ENCODE results near the gene SMYD4. TPM values are rescaled to one million over a fixed set of nuclear protein-coding genes. Genes with fewer than 3 reads are reported as not detected.
"Not testable (repeated sequence)": the region's sequence is repeated elsewhere in the genome, so short reads cannot be mapped to it uniquely, and the experiment has no call there.

Gene SMYD4
- total and polyA plus RNA-seq, 2 donors: 7.0 to 8.1 TPM

GRCh38 chr17:1782171-1782567 is 47.5 kb downstream of the SMYD4 start:
- Histone ChIP-seq H3K4me3 (ENCODE audit: low read length in 2 of 2) (no peak overlapping the region), H3K4me1 (ENCODE audit: control insufficient read depth in 2 of 2, insufficient read depth in 2 of 2, low read length in 2 of 2) (peaks cover 0 to 14% of the 10 kb centered on the region in 2 donors)

GRCh38 chr17:1779571-1780131 is 50.1 kb downstream of the SMYD4 start:
- WGBS: 67% methylated on average over 8 of the region's 8 CpGs
- H3K36me3 ChIP-seq (ENCODE audit: control insufficient read depth in 2 of 2, insufficient read depth in 2 of 2, low read length in 1 of 2): peaks cover 61 to 81% of the 10 kb centered on the region in 2 donors
- peaks cover 0 to 14% of the 10 kb centered on the region in 2 donors for H3K4me1 ChIP-seq (ENCODE audit: control insufficient read depth in 2 of 2, insufficient read depth in 2 of 2, low read length in 2 of 2)
- H3K4me3 ChIP-seq (ENCODE audit: low read length in 2 of 2): no peak overlapping the region
- H3K27ac ChIP-seq (ENCODE audit: low read depth in 1 of 2, low read length in 1 of 2): peak overlapping the region in 1 of 2 donors; percentile 36
- DNase-seq (ENCODE audit: low read depth in 6 of 9, low spot score in 9 of 9): no peak
- no peaks in the 10 kb centered on the region for H3K9me3 ChIP-seq (ENCODE audit: control insufficient read depth in 2 of 2, insufficient read depth in 1 of 2, low read length in 1 of 2)
- no peaks in the 10 kb centered on the region for H3K27me3 ChIP-seq (ENCODE audit: control insufficient read depth in 2 of 2, insufficient read depth in 1 of 2, low read length in 1 of 2)

More at GRCh38 chr17:1782171-1782567, 47.5 kb downstream of the SMYD4 start:
- peaks cover 60 to 74% of the 10 kb centered on the region in 2 donors for H3K36me3 ChIP-seq (ENCODE audit: control insufficient read depth in 2 of 2, insufficient read depth in 2 of 2, low read length in 1 of 2)
- peak overlapping the region in 1 of 2 donors; percentile 26 for H3K27ac ChIP-seq (ENCODE audit: low read depth in 1 of 2, low read length in 1 of 2)
- no peaks in the 10 kb centered on the region for H3K27me3 ChIP-seq (ENCODE audit: control insufficient read depth in 2 of 2, insufficient read depth in 1 of 2, low read length in 1 of 2)
- no peak for DNase-seq (ENCODE audit: low read depth in 6 of 9, low spot score in 9 of 9)
- WGBS: 80% methylated on average over 6 of the region's 6 CpGs
- no peaks in the 10 kb centered on the region for H3K9me3 ChIP-seq (ENCODE audit: control insufficient read depth in 2 of 2, insufficient read depth in 1 of 2, low read length in 1 of 2)

GRCh38 chr17:1776857-1777256 is 52.8 kb downstream of the SMYD4 start:
- WGBS: 96% methylated on average over 7 of the region's 7 CpGs
- DNase-seq (ENCODE audit: low read depth in 6 of 9, low spot score in 9 of 9): no peak
- Histone ChIP-seq H3K27me3 (ENCODE audit: control insufficient read depth in 2 of 2, insufficient read depth in 1 of 2, low read length in 1 of 2) (no peaks in the 10 kb centered on the region), H3K36me3 (ENCODE audit: control insufficient read depth in 2 of 2, insufficient read depth in 2 of 2, low read length in 1 of 2) (peaks cover 62 to 63% of the 10 kb centered on the region in 2 donors), H3K9me3 (ENCODE audit: control insufficient read depth in 2 of 2, insufficient read depth in 1 of 2, low read length in 1 of 2) (no peaks in the 10 kb centered on the region), H3K27ac (ENCODE audit: low read depth in 1 of 2, low read length in 1 of 2) (no peak overlapping the region), H3K4me1 (ENCODE audit: control insufficient read depth in 2 of 2, insufficient read depth in 2 of 2, low read length in 2 of 2) (peaks cover 4% of the 10 kb centered on the region in 2 donors), H3K4me3 (ENCODE audit: low read length in 2 of 2) (no peak overlapping the region)

- WGBS: 95% methylated on average over 10 of the region's 10 CpGs
- H3K36me3 ChIP-seq (ENCODE audit: control insufficient read depth in 2 of 2, insufficient read depth in 2 of 2, low read length in 1 of 2): peaks cover 60 to 61% of the 10 kb centered on the region in 2 donors
Measured at GRCh38 chr17:1776328-1776727, 53.4 kb downstream of the SMYD4 start.

GRCh38 chr17:1774390-1775176 is 55.1 kb downstream of the SMYD4 start:
- H3K9me3 ChIP-seq (ENCODE audit: control insufficient read depth in 2 of 2, insufficient read depth in 1 of 2, low read length in 1 of 2): no peaks in the 10 kb centered on the region
- WGBS: 97% methylated on average over 21 of the region's 21 CpGs
- H3K4me3 ChIP-seq (ENCODE audit: low read length in 2 of 2): no peak overlapping the region
- peaks cover 53 to 57% of the 10 kb centered on the region in 2 donors for H3K36me3 ChIP-seq (ENCODE audit: control insufficient read depth in 2 of 2, insufficient read depth in 2 of 2, low read length in 1 of 2)
- H3K27ac ChIP-seq (ENCODE audit: low read depth in 1 of 2, low read length in 1 of 2): no peak overlapping the region
- H3K27me3 ChIP-seq (ENCODE audit: control insufficient read depth in 2 of 2, insufficient read depth in 1 of 2, low read length in 1 of 2): no peaks in the 10 kb centered on the region
- peaks cover 13 to 26% of the 10 kb centered on the region in 2 donors for H3K4me1 ChIP-seq (ENCODE audit: control insufficient read depth in 2 of 2, insufficient read depth in 2 of 2, low read length in 2 of 2)
- DNase-seq (ENCODE audit: low read depth in 6 of 9, low spot score in 9 of 9): no peak

More at GRCh38 chr17:1776328-1776727, 53.4 kb downstream of the SMYD4 start:
- Histone ChIP-seq H3K27me3 (ENCODE audit: control insufficient read depth in 2 of 2, insufficient read depth in 1 of 2, low read length in 1 of 2) (no peaks in the 10 kb centered on the region), H3K4me3 (ENCODE audit: low read length in 2 of 2) (no peak overlapping the region), H3K4me1 (ENCODE audit: control insufficient read depth in 2 of 2, insufficient read depth in 2 of 2, low read length in 2 of 2) (peaks cover 6 to 9% of the 10 kb centered on the region in 2 donors), H3K9me3 (ENCODE audit: control insufficient read depth in 2 of 2, insufficient read depth in 1 of 2, low read length in 1 of 2) (no peaks in the 10 kb centered on the region), H3K27ac (ENCODE audit: low read depth in 1 of 2, low read length in 1 of 2) (no peak overlapping the region)
- DNase-seq (ENCODE audit: low read depth in 6 of 9, low spot score in 9 of 9): no peak

GRCh38 chr17:1773696-1774181 is 56.0 kb downstream of the SMYD4 start:
- Histone ChIP-seq H3K36me3 (ENCODE audit: control insufficient read depth in 2 of 2, insufficient read depth in 2 of 2, low read length in 1 of 2) (peaks cover 49 to 52% of the 10 kb centered on the region in 2 donors), H3K9me3 (ENCODE audit: control insufficient read depth in 2 of 2, insufficient read depth in 1 of 2, low read length in 1 of 2) (no peaks in the 10 kb centered on the region), H3K4me3 (ENCODE audit: low read length in 2 of 2) (no peak overlapping the region), H3K27ac (ENCODE audit: low read depth in 1 of 2, low read length in 1 of 2) (no peak overlapping the region), H3K27me3 (ENCODE audit: control insufficient read depth in 2 of 2, insufficient read depth in 1 of 2, low read length in 1 of 2) (no peaks in the 10 kb centered on the region), H3K4me1 (ENCODE audit: control insufficient read depth in 2 of 2, insufficient read depth in 2 of 2, low read length in 2 of 2) (peaks cover 13 to 30% of the 10 kb centered on the region in 2 donors)
- 80% methylated on average over 7 of the region's 7 CpGs for WGBS
- no peak for DNase-seq (ENCODE audit: low read depth in 6 of 9, low spot score in 9 of 9)

GRCh38 chr17:1773000-1773695 is 56.6 kb downstream of the SMYD4 start:
- not testable (repeated sequence) for H3K4me3 ChIP-seq (ENCODE audit: low read length in 2 of 2); H3K27me3 ChIP-seq (ENCODE audit: control insufficient read depth in 2 of 2, insufficient read depth in 1 of 2, low read length in 1 of 2); H3K9me3 ChIP-seq (ENCODE audit: control insufficient read depth in 2 of 2, insufficient read depth in 1 of 2, low read length in 1 of 2); DNase-seq (ENCODE audit: low read depth in 6 of 9, low spot score in 9 of 9)
- Histone ChIP-seq H3K27ac (ENCODE audit: low read depth in 1 of 2, low read length in 1 of 2) (peak overlapping the region in 1 of 2 donors; percentile 27), H3K4me1 (ENCODE audit: control insufficient read depth in 2 of 2, insufficient read depth in 2 of 2, low read length in 2 of 2) (peaks cover 13 to 30% of the 10 kb centered on the region in 2 donors), H3K36me3 (ENCODE audit: control insufficient read depth in 2 of 2, insufficient read depth in 2 of 2, low read length in 1 of 2) (peaks cover 43 to 47% of the 10 kb centered on the region in 2 donors)
- 94% methylated on average over 12 of the region's 12 CpGs for WGBS

GRCh38 chr17:1769822-1770477 is 59.8 kb downstream of the SMYD4 start:
- Histone ChIP-seq H3K36me3 (ENCODE audit: control insufficient read depth in 2 of 2, insufficient read depth in 2 of 2, low read length in 1 of 2) (peaks cover 16 to 17% of the 10 kb centered on the region in 2 donors), H3K4me3 (ENCODE audit: low read length in 2 of 2) (peak overlapping the region; percentile 39 to 55), H3K27me3 (ENCODE audit: control insufficient read depth in 2 of 2, insufficient read depth in 1 of 2, low read length in 1 of 2) (no peaks in the 10 kb centered on the region), H3K4me1 (ENCODE audit: control insufficient read depth in 2 of 2, insufficient read depth in 2 of 2, low read length in 2 of 2) (peaks cover 16 to 44% of the 10 kb centered on the region in 2 donors), H3K9me3 (ENCODE audit: control insufficient read depth in 2 of 2, insufficient read depth in 1 of 2, low read length in 1 of 2) (no peaks in the 10 kb centered on the region), H3K27ac (ENCODE audit: low read depth in 1 of 2, low read length in 1 of 2) (peak overlapping the region; percentile 92 to 94)
- WGBS: 22% methylated on average over 21 of the region's 21 CpGs
- DNase-seq (ENCODE audit: low read depth in 6 of 9, low spot score in 9 of 9): peak; percentile 50 to 86 (median 56)

All from thymus (tissue), 11 donors.